Measurements from ENCODE around the gene IL20RB.
A peak's percentile ranks its signal among the peaks of the same experiment; 100 is the strongest.

Gene IL20RB

GRCh38 chr3:136937851-136938250 lies 19.9 kb upstream of the IL20RB start:
- no peak overlapping the region for H3K27ac Mint-ChIP-seq
- peaks cover 65% of the 10 kb centered on the region for H3K36me3 Mint-ChIP-seq (ENCODE audit: low read depth)
- H3K27me3 Mint-ChIP-seq (ENCODE audit: low read depth, poor library complexity) = no peaks in the 10 kb centered on the region
- peaks cover 35% of the 10 kb centered on the region for H3K9me3 Mint-ChIP-seq
- no peak overlapping the region for H3K4me3 Mint-ChIP-seq
- no peak for TF ChIP-seq CTCF (IDR thresholded peaks at IDR 0.05)
- H3K4me1 Mint-ChIP-seq = peaks cover 30% of the 10 kb centered on the region
- DNase-seq = no peak

GRCh38 chr3:136938334-136938733 lies 19.4 kb upstream of the IL20RB start:
- Mint-ChIP-seq H3K27ac (no peak overlapping the region), H3K4me1 (peaks cover 30% of the 10 kb centered on the region), H3K4me3 (no peak overlapping the region), H3K36me3 (ENCODE audit: low read depth) (peaks cover 60% of the 10 kb centered on the region), H3K9me3 (peaks cover 35% of the 10 kb centered on the region), H3K27me3 (ENCODE audit: low read depth, poor library complexity) (no peaks in the 10 kb centered on the region)
- TF ChIP-seq CTCF (IDR thresholded peaks at IDR 0.05) = no peak
- no peak for DNase-seq

- peaks cover 35% of the 10 kb centered on the region for H3K9me3 Mint-ChIP-seq
- no peak for TF ChIP-seq CTCF (IDR thresholded peaks at IDR 0.05)
- no peak overlapping the region for H3K4me3 Mint-ChIP-seq
- H3K27me3 Mint-ChIP-seq (ENCODE audit: low read depth, poor library complexity) = no peaks in the 10 kb centered on the region
- H3K4me1 Mint-ChIP-seq = peaks cover 34% of the 10 kb centered on the region
- peaks cover 56% of the 10 kb centered on the region for H3K36me3 Mint-ChIP-seq (ENCODE audit: low read depth)
- H3K27ac Mint-ChIP-seq = no peak overlapping the region
- no peak for DNase-seq
Measured at GRCh38 chr3:136939489-136939888, 18.3 kb upstream of the IL20RB start.

- Mint-ChIP-seq H3K9me3 (peaks cover 9% of the 10 kb centered on the region), H3K4me1 (peaks cover 34% of the 10 kb centered on the region), H3K36me3 (ENCODE audit: low read depth) (peaks cover 49% of the 10 kb centered on the region), H3K27ac (peak overlapping the region; percentile 79), H3K4me3 (no peak overlapping the region), H3K27me3 (ENCODE audit: low read depth, poor library complexity) (no peaks in the 10 kb centered on the region)
- no peak for DNase-seq
- no peak for TF ChIP-seq CTCF (IDR thresholded peaks at IDR 0.05)
Measured at GRCh38 chr3:136942803-136943202, 15.0 kb upstream of the IL20RB start.

- H3K4me1 Mint-ChIP-seq = peaks cover 34% of the 10 kb centered on the region
- no peak for TF ChIP-seq CTCF (IDR thresholded peaks at IDR 0.05)
- DNase-seq = no peak
- no peaks in the 10 kb centered on the region for H3K27me3 Mint-ChIP-seq (ENCODE audit: low read depth, poor library complexity)
- peak overlapping the region; percentile 44 for H3K27ac Mint-ChIP-seq
- peaks cover 42% of the 10 kb centered on the region for H3K36me3 Mint-ChIP-seq (ENCODE audit: low read depth)
- peaks cover 4% of the 10 kb centered on the region for H3K9me3 Mint-ChIP-seq
- no peak overlapping the region for H3K4me3 Mint-ChIP-seq
Measured at GRCh38 chr3:136943436-136943835, 14.3 kb upstream of the IL20RB start.

- no peaks in the 10 kb centered on the region for H3K9me3 Mint-ChIP-seq
- no peak for DNase-seq
- no peaks in the 10 kb centered on the region for H3K27me3 Mint-ChIP-seq (ENCODE audit: low read depth, poor library complexity)
- H3K27ac Mint-ChIP-seq = no peak overlapping the region
- H3K36me3 Mint-ChIP-seq (ENCODE audit: low read depth) = peaks cover 38% of the 10 kb centered on the region
- peaks cover 11% of the 10 kb centered on the region for H3K4me1 Mint-ChIP-seq
- TF ChIP-seq CTCF (IDR thresholded peaks at IDR 0.05) = no peak
- no peak overlapping the region for H3K4me3 Mint-ChIP-seq
Measured at GRCh38 chr3:136946978-136947377, 10.8 kb upstream of the IL20RB start.
